ENCODE results near the gene PLCD3.

DNA sequence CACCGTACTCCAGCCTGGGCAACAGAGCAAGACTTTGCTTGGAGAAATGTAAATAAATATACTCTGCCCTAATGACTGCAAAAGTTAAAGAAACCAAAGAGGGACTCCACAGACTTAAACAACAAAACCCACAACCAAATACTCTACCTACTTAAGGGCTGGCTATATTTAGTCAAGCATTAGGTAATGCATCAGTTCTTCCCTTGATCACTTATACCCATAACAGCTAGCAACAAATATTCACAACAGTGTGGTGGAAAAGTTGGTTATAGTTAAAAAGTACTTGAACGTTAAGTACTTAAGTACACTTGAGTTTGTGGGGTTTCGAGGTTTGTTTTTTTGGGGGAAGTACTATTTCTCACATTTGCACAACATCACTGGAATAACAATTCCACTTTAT, 23.9 kb upstream of the PLCD3 start:
- TF ChIP-seq, protein P1, sequence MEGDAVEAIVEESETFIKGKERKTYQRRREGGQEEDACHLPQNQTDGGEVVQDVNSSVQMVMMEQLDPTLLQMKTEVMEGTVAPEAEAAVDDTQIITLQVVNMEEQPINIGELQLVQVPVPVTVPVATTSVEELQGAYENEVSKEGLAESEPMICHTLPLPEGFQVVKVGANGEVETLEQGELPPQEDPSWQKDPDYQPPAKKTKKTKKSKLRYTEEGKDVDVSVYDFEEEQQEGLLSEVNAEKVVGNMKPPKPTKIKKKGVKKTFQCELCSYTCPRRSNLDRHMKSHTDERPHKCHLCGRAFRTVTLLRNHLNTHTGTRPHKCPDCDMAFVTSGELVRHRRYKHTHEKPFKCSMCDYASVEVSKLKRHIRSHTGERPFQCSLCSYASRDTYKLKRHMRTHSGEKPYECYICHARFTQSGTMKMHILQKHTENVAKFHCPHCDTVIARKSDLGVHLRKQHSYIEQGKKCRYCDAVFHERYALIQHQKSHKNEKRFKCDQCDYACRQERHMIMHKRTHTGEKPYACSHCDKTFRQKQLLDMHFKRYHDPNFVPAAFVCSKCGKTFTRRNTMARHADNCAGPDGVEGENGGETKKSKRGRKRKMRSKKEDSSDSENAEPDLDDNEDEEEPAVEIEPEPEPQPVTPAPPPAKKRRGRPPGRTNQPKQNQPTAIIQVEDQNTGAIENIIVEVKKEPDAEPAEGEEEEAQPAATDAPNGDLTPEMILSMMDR (IDR thresholded peaks at IDR 0.05 in 4 of 5, conservative IDR thresholded peaks at IDR 0.05 in 1 of 5) = no peak
- no peak for TF ChIP-seq POLR2A (IDR thresholded peaks at IDR 0.05)

Data from gastrocnemius medialis (tissue), 4 donors.